C4-2B (cell line): Measurements from ENCODE around the gene COL13A1.

ENCODE experiments used
- H3K27ac ChIP-seq: fragments of 450-650 bp; 2 replicates; pipeline ENCODE4 v1.5.1; 2017
- CTCF ChIP-seq: fragments of 450-650 bp; conservative IDR thresholded peaks from 2 replicates; pipeline ENCODE4 v1.5.1; 2017; ENCODE audit warnings: mild to moderate bottlenecking
- ZFX ChIP-seq: fragments of 450-650 bp; IDR thresholded peaks from 2 replicates; pipeline ENCODE4 v1.6.1; 2017

Gene COL13A1

GRCh38 chr10:69996611-69997010 is 194.9 kb downstream of the COL13A1 start:
- H3K27ac ChIP-seq = no peak overlapping the region
- no peak for TF ChIP-seq CTCF
- no peak for TF ChIP-seq ZFX

- TF ChIP-seq ZFX = no peak
- no peak for TF ChIP-seq CTCF
Observed at GRCh38 chr10:70000262-70000661, 198.6 kb downstream of the COL13A1 start.

GRCh38 chr10:70007116-70007820 is 205.6 kb downstream of the COL13A1 start:
- H3K27ac ChIP-seq = no peak overlapping the region
- no peak for TF ChIP-seq ZFX
- TF ChIP-seq CTCF = no peak

More at GRCh38 chr10:70000262-70000661, 198.6 kb downstream of the COL13A1 start:
- no peak overlapping the region for H3K27ac ChIP-seq
